ENCODE data around the gene SUGP2. TPM values are rescaled to one million over a fixed set of nuclear protein-coding genes. Genes with fewer than 3 reads are reported as not detected.

Gene SUGP2
- total and polyA plus RNA-seq, 2 of the 13 experiments (the other 11 are each of a cell fraction or from before 2014, with no cell fraction given), result 40.6 to 57.7 TPM

- TF ChIP-seq, protein P1, sequence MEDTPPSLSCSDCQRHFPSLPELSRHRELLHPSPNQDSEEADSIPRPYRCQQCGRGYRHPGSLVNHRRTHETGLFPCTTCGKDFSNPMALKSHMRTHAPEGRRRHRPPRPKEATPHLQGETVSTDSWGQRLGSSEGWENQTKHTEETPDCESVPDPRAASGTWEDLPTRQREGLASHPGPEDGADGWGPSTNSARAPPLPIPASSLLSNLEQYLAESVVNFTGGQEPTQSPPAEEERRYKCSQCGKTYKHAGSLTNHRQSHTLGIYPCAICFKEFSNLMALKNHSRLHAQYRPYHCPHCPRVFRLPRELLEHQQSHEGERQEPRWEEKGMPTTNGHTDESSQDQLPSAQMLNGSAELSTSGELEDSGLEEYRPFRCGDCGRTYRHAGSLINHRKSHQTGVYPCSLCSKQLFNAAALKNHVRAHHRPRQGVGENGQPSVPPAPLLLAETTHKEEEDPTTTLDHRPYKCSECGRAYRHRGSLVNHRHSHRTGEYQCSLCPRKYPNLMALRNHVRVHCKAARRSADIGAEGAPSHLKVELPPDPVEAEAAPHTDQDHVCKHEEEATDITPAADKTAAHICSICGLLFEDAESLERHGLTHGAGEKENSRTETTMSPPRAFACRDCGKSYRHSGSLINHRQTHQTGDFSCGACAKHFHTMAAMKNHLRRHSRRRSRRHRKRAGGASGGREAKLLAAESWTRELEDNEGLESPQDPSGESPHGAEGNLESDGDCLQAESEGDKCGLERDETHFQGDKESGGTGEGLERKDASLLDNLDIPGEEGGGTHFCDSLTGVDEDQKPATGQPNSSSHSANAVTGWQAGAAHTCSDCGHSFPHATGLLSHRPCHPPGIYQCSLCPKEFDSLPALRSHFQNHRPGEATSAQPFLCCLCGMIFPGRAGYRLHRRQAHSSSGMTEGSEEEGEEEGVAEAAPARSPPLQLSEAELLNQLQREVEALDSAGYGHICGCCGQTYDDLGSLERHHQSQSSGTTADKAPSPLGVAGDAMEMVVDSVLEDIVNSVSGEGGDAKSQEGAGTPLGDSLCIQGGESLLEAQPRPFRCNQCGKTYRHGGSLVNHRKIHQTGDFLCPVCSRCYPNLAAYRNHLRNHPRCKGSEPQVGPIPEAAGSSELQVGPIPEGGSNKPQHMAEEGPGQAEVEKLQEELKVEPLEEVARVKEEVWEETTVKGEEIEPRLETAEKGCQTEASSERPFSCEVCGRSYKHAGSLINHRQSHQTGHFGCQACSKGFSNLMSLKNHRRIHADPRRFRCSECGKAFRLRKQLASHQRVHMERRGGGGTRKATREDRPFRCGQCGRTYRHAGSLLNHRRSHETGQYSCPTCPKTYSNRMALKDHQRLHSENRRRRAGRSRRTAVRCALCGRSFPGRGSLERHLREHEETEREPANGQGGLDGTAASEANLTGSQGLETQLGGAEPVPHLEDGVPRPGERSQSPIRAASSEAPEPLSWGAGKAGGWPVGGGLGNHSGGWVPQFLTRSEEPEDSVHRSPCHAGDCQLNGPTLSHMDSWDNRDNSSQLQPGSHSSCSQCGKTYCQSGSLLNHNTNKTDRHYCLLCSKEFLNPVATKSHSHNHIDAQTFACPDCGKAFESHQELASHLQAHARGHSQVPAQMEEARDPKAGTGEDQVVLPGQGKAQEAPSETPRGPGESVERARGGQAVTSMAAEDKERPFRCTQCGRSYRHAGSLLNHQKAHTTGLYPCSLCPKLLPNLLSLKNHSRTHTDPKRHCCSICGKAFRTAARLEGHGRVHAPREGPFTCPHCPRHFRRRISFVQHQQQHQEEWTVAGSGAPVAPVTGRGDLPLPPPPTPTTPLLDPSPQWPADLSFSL (CRISPR knock-in tag; IDR thresholded peaks at IDR 0.05), result no peak
- no peak for TF ChIP-seq JUN (CRISPR knock-in tag; IDR thresholded peaks at IDR 0.05)
- TF ChIP-seq SMAD3 (CRISPR knock-in tag; IDR thresholded peaks at IDR 0.05), result peak; percentile 40; the same call in 1 of the 2 replicates
- peak; percentile 69 for TF ChIP-seq PTBP1 (IDR thresholded peaks at IDR 0.05; ENCODE audit: low read depth, low read length, poor library complexity, severe bottlenecking)
- TF ChIP-seq ZSCAN12 (CRISPR knock-in tag; IDR thresholded peaks at IDR 0.05), result no peak
- peak; percentile 51; the same call in 1 of the 2 replicates for TF ChIP-seq THAP8 (CRISPR knock-in tag; IDR thresholded peaks at IDR 0.05; ENCODE audit: borderline replicate concordance)
- peak; percentile 95 for TF ChIP-seq ZNF224 (CRISPR knock-in tag; IDR thresholded peaks at IDR 0.05)
- TF ChIP-seq SIX1 (CRISPR knock-in tag; IDR thresholded peaks at IDR 0.05; ENCODE audit: borderline replicate concordance), result no peak
- TF ChIP-seq, protein P2, sequence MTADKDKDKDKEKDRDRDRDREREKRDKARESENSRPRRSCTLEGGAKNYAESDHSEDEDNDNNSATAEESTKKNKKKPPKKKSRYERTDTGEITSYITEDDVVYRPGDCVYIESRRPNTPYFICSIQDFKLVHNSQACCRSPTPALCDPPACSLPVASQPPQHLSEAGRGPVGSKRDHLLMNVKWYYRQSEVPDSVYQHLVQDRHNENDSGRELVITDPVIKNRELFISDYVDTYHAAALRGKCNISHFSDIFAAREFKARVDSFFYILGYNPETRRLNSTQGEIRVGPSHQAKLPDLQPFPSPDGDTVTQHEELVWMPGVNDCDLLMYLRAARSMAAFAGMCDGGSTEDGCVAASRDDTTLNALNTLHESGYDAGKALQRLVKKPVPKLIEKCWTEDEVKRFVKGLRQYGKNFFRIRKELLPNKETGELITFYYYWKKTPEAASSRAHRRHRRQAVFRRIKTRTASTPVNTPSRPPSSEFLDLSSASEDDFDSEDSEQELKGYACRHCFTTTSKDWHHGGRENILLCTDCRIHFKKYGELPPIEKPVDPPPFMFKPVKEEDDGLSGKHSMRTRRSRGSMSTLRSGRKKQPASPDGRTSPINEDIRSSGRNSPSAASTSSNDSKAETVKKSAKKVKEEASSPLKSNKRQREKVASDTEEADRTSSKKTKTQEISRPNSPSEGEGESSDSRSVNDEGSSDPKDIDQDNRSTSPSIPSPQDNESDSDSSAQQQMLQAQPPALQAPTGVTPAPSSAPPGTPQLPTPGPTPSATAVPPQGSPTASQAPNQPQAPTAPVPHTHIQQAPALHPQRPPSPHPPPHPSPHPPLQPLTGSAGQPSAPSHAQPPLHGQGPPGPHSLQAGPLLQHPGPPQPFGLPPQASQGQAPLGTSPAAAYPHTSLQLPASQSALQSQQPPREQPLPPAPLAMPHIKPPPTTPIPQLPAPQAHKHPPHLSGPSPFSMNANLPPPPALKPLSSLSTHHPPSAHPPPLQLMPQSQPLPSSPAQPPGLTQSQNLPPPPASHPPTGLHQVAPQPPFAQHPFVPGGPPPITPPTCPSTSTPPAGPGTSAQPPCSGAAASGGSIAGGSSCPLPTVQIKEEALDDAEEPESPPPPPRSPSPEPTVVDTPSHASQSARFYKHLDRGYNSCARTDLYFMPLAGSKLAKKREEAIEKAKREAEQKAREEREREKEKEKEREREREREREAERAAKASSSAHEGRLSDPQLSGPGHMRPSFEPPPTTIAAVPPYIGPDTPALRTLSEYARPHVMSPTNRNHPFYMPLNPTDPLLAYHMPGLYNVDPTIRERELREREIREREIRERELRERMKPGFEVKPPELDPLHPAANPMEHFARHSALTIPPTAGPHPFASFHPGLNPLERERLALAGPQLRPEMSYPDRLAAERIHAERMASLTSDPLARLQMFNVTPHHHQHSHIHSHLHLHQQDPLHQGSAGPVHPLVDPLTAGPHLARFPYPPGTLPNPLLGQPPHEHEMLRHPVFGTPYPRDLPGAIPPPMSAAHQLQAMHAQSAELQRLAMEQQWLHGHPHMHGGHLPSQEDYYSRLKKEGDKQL (CRISPR knock-in tag; IDR thresholded peaks at IDR 0.05; ENCODE audit: low read depth), result no peak
- TF ChIP-seq ZNF558 (CRISPR knock-in tag; IDR thresholded peaks at IDR 0.05; ENCODE audit: borderline replicate concordance), result peak; percentile 89; the same call in 1 of the 2 replicates
- TF ChIP-seq, protein P3, sequence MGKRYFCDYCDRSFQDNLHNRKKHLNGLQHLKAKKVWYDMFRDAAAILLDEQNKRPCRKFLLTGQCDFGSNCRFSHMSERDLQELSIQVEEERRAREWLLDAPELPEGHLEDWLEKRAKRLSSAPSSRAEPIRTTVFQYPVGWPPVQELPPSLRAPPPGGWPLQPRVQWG (CRISPR knock-in tag; IDR thresholded peaks at IDR 0.05; ENCODE audit: borderline replicate concordance, low read depth), result no peak
- peak; percentile 97 for TF ChIP-seq NR0B2 (CRISPR knock-in tag; IDR thresholded peaks at IDR 0.05)
- TF ChIP-seq PHF21A (CRISPR knock-in tag; IDR thresholded peaks at IDR 0.05), result no peak
- TF ChIP-seq GABPA (IDR thresholded peaks at IDR 0.05; ENCODE audit: low read depth, low read length), result 0 out of 2 replicates have a peak, but pooled peaks have one; percentile 29
- peak; percentile 27; the same call in 1 of the 2 replicates for TF ChIP-seq GABPA (CRISPR knock-in tag; IDR thresholded peaks at IDR 0.05; ENCODE audit: low read depth)
Observed at GRCh38 chr19:19033426-19034203, at the start of gene SUGP2, which contains the start of gene ARMC6 (continued).
